HG03025 (cell line): Measurements from ENCODE around the gene PLA2G2D.

ENCODE experiments used
- ATAC-seq: cut with Tn5 transposase; IDR thresholded peaks from one replicate; pipeline ENCODE4 v1.9.1; 2021; ENCODE audit warnings: mild to moderate bottlenecking, moderate library complexity; ENCODE audit not compliant: unreplicated experiment, low FRiP score

PLA2G2D gene

DNA sequence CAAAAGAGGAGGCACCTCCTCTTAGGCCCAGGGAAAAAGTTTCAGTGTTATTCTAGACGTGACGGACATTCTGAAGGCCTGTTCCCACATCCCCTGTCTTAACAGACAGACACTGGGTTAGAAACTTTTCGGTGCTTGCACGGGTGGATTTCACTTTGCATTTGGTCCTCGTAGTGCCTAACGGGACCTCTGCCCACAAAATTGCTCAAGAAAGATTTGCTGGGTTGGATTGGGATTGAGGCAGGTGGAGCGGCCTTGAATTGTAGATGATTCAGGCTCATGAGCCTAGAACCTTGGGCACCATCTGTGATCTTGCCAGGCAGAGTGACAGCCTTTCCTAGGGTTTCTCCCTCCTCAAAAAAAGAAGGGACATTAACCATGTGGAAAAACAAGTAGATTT lies 46.6 kb downstream of the PLA2G2D start:
- no peak for ATAC-seq

DNA sequence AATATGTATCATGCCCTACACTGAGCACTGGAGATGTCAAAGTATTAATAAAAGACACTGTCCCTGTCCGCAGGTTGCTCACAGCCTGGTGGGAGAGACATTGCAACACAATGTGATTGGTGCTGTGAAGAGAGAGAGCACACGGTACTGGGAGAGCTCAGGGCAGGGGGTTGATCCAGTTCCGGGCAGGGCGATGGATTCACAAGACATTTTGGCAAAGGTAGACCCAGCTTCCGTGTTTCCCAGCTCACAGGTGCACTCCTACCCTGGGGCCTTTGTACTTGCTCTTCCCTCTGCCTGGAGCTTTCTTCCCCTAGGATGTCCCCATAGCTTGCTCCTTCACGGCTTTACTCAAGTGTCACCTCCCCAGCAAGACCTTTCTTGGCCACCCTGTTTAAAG lies 47.9 kb downstream of the PLA2G2D start:
- no peak for ATAC-seq

DNA sequence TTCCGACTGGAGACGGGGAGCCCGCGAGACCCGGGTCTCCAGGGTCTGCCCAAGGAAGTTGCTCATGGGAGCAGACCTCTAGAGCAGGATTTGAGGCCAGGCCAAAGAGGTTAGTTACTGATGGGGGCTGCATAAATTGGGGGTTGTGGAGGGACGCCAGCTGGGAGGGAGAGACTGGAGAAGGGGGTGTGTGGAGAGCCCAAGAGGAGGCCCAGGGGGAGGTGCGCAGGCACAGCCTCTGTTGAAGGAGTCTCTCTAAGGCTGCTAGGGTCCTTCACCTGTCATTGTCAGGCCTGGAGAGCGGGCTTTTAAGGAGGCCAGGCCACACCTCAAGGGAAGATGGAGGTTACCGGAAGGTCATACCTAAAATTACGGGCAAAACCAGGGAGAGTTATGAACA lies 49.0 kb downstream of the PLA2G2D start:
- no peak for ATAC-seq

DNA sequence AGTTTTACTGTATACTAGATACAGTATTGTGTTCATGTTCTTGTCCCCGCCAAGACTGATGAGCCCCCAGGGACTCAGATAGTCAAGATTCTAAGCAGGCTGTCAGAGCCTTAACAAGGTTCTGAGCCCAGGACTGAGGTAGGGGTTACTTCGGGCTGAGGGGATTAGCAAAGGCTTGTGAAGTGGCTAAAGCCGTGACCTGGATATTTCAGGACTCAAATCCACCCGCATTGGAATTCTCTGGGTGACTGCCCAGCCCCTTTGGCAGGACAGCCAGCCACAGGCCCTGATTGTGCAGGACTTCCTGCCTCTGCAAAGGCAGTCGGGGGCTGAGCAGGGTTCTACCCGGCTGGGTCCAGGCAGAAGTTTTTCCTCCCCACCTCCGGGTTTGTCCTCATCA lies 49.5 kb downstream of the PLA2G2D start, which contains the start of gene PLA2G5:
Gene PLA2G5 (plus strand): TSS at position 321 of the 400 bp plus-strand sequence. CDS start 14,637 bp downstream, outside the sequence.
- ATAC-seq, result no peak

DNA sequence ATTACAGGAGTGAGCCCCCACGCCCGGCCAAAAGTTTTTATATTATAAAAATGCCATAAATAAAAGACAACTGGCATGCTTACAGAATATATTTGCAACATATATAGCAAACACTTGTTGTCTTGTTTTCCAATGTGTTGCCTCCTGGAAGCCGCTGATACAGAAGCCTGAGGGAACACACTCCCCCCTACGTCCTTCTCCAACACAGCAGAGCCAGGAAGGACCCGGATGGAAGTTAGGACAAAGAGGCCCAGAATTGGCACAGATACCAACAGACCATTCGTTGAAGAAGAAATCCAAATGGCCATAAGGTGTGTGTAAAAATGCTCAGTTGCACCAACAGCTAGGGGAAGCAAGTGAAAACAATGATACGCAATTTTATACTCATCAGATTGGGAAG lies 50.6 kb downstream of the PLA2G2D start:
- no peak for ATAC-seq

DNA sequence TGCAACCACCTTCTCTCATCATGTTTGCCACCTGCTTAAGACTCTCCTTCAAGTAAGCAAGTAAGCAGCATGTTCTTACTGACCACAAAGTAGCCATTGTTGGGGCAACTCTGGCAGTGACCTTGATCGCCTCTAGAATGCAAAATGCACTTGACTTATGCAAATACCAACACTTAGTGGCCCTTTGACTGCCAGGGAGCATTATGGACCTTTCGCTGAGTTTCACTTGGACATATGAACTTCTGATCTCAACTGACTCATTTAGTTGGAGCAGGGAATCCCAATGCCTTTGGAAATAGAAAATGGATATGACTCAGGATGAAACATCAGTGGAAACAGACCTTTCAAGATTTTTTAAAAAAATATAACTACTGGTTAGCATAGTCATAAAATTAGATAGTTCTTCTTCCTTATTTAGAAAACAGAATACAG lies 55.5 kb downstream of the PLA2G2D start:
- no peak for ATAC-seq
